Ishikawa (cell line): ENCODE results near the gene HMGCS1.

ENCODE experiments used
- CEBPB ChIP-seq: IDR thresholded peaks from 2 replicates; pipeline ENCODE4 v1.6.1; 2012
- CREB1 ChIP-seq: IDR thresholded peaks from 2 replicates; pipeline ENCODE4 v1.6.1; 2012; ENCODE audit warnings: low read depth
- EGR1 ChIP-seq: IDR thresholded peaks from 2 replicates; pipeline ENCODE4 v1.6.1; 2012
- EP300 ChIP-seq: IDR thresholded peaks from 2 replicates; pipeline ENCODE4 v1.6.1; 2012; ENCODE audit warnings: borderline replicate concordance
- FOXM1 ChIP-seq: IDR thresholded peaks from 2 replicates; pipeline ENCODE4 v1.6.1; 2012; ENCODE audit warnings: low read depth, borderline replicate concordance
- NFIC ChIP-seq: IDR thresholded peaks from 2 replicates; pipeline ENCODE4 v1.6.1; 2012
- RAD21 ChIP-seq: IDR thresholded peaks from 2 replicates; pipeline ENCODE4 v1.6.1; 2012; ENCODE audit warnings: low read depth
- TAF1 ChIP-seq: IDR thresholded peaks from 2 replicates; pipeline ENCODE4 v1.6.1; 2012; ENCODE audit warnings: low read depth, mild to moderate bottlenecking
- TCF12 ChIP-seq: IDR thresholded peaks from 2 replicates; pipeline ENCODE4 v1.6.1; 2012; ENCODE audit warnings: low read depth
- TEAD4 ChIP-seq: IDR thresholded peaks from 2 replicates; pipeline ENCODE4 v1.6.1; 2012
- USF1 ChIP-seq: IDR thresholded peaks from 2 replicates; pipeline ENCODE4 v1.6.1; 2012
- YY1 ChIP-seq: IDR thresholded peaks from 2 replicates; pipeline ENCODE4 v1.6.1; 2012; ENCODE audit warnings: low read depth
- ZBTB7A ChIP-seq: IDR thresholded peaks from 2 replicates; pipeline ENCODE4 v1.6.1; 2012; ENCODE audit warnings: low read depth
- TF ChIP-seq, protein P1 (sequence below): IDR thresholded peaks from 2 replicates; pipeline ENCODE4 v1.6.1; 2012
- TF ChIP-seq, protein P2 (sequence below): IDR thresholded peaks from 2 replicates; pipeline ENCODE4 v1.6.1; 2012; ENCODE audit warnings: low read depth, mild to moderate bottlenecking

Gene HMGCS1

GRCh38 chr5:43275391-43275790, 37.8 kb downstream of the HMGCS1 start:
- TF ChIP-seq, protein P1, sequence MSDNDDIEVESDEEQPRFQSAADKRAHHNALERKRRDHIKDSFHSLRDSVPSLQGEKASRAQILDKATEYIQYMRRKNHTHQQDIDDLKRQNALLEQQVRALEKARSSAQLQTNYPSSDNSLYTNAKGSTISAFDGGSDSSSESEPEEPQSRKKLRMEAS, result no peak
- no peak for TF ChIP-seq USF1
- TF ChIP-seq NFIC, result no peak
- TF ChIP-seq, protein P2, sequence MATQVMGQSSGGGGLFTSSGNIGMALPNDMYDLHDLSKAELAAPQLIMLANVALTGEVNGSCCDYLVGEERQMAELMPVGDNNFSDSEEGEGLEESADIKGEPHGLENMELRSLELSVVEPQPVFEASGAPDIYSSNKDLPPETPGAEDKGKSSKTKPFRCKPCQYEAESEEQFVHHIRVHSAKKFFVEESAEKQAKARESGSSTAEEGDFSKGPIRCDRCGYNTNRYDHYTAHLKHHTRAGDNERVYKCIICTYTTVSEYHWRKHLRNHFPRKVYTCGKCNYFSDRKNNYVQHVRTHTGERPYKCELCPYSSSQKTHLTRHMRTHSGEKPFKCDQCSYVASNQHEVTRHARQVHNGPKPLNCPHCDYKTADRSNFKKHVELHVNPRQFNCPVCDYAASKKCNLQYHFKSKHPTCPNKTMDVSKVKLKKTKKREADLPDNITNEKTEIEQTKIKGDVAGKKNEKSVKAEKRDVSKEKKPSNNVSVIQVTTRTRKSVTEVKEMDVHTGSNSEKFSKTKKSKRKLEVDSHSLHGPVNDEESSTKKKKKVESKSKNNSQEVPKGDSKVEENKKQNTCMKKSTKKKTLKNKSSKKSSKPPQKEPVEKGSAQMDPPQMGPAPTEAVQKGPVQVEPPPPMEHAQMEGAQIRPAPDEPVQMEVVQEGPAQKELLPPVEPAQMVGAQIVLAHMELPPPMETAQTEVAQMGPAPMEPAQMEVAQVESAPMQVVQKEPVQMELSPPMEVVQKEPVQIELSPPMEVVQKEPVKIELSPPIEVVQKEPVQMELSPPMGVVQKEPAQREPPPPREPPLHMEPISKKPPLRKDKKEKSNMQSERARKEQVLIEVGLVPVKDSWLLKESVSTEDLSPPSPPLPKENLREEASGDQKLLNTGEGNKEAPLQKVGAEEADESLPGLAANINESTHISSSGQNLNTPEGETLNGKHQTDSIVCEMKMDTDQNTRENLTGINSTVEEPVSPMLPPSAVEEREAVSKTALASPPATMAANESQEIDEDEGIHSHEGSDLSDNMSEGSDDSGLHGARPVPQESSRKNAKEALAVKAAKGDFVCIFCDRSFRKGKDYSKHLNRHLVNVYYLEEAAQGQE, result no peak
- TF ChIP-seq YY1, result no peak
- no peak for TF ChIP-seq CREB1
- TF ChIP-seq EP300, result no peak
- TF ChIP-seq TAF1, result no peak
- TF ChIP-seq FOXM1, result no peak
- no peak for TF ChIP-seq TEAD4
- TF ChIP-seq TCF12, result no peak
- no peak for TF ChIP-seq RAD21
- TF ChIP-seq ZBTB7A, result no peak
- TF ChIP-seq CEBPB, result no peak

- TF ChIP-seq FOXM1 (no peak), CEBPB (no peak), ZBTB7A (no peak), CREB1 (no peak), RAD21 (no peak), TCF12 (no peak), EP300 (no peak), TEAD4 (no peak), TAF1 (no peak), YY1 (no peak), USF1 (no peak), EGR1 (no peak), NFIC (no peak)
- TF ChIP-seq, protein P1, result no peak
- TF ChIP-seq, protein P2, result no peak
Observed at GRCh38 chr5:43274435-43275114, 38.6 kb downstream of the HMGCS1 start.

DNA sequence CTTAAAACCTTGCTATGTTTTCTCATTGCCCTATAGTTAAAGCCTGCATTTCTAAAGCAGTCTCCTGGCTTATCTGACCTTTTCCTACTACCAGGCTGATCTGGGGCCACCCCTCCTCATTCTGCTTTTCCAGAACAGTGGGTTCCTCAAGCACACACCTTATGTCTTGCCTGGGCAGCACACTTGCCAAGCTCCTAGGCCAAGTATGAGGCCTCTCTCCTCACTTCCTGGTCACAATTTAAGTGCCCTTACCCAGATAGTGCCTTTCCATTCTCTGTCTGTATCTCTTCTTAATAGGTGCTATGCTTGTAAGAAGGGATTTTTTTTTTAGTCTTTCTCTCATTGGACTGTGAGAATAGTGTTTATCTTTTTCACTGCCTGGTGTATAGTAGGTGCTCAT, 39.7 kb downstream of the HMGCS1 start:
- no peak for TF ChIP-seq TEAD4
- no peak for TF ChIP-seq ZBTB7A
- no peak for TF ChIP-seq YY1
- TF ChIP-seq EP300, result no peak
- TF ChIP-seq, protein P1, result no peak

DNA sequence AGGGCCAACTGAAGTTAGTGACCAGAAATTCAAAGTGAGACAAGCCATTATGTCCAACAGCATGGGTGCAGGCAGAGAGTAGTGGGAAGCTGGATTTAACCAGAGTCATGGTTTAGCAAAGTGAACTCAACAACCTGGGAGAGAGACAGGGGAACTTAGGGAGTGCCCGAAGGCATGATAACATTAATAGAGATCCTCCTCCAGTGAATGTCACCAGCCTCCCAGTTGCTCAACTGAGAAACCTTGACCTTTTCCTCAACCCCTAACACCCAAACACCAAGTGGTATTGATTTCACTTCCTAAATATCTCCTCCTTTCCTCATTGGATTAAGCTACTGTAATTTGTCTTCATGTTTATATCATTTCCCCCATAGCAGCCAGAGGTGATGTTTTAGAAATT, 42.6 kb downstream of the HMGCS1 start:
- TF ChIP-seq TAF1 (no peak), TEAD4 (no peak), RAD21 (no peak), EGR1 (no peak), EP300 (no peak), ZBTB7A (no peak), USF1 (no peak)

DNA sequence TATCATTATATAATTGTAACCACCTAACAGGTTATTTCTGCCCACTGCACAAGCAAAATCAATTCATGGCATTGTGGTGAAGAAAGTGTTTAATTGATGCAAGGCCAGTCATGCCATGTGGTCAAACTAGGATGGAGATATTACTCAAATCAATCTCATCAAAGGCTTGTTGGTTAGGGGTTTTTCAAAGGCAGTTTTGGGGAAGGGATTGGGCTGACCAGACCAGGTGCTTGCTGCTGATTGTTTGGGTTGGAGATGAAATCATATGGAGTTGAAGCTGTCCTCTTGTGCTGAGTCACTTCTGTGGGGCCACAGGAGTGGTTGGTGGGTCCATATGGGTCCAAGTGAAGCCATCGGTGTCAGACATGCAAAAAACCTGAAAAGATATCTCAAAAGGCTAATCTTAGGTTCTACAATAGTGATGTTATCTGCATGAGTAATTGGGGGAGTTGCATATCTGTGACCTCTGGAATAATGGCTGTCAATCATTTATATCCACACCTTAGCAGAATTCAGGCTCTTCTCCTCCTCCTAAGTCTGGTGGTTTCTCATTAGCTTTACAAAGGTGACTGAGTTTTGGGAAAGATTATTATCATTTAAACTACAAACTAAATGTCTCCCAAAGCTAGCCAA, 44.9 kb downstream of the HMGCS1 start:
- TF ChIP-seq RAD21 (no peak), TAF1 (no peak), NFIC (no peak), FOXM1 (no peak), YY1 (no peak), EP300 (no peak), ZBTB7A (no peak), USF1 (no peak), CREB1 (no peak), TEAD4 (no peak), CEBPB (no peak), TCF12 (no peak), EGR1 (no peak)
- TF ChIP-seq, protein P2, result no peak
- TF ChIP-seq, protein P1, result no peak
